GM10248 (cell line): ENCODE results near the gene TSPAN18.

Source experiments
- CTCF ChIA-PET: fragments of 300-600 bp; sonication (Branson Sonifier 250); formaldehyde crosslinking; extraction: SDS; loops from one replicate; lab custom pipeline; 2021; ENCODE audit warnings: antibody characterized with exemption; lab: Yijun Ruan, JAX
- POLR2A ChIA-PET: fragments of 350-650 bp; sonication (Branson Sonifier 250); formaldehyde crosslinking; extraction: SDS; loops from one replicate; lab custom pipeline; 2020; ENCODE audit warnings: antibody characterized with exemption; lab: Yijun Ruan, JAX
- DNase-seq: peaks from one replicate; pipeline ENCODE4 v3.0.0; 2012; ENCODE audit errors: extremely low spot score
- TF ChIP-seq, protein P1 (sequence below): IDR thresholded peaks from 2 replicates; pipeline ENCODE4 v1.5.1; 2012; ENCODE audit warnings: mild to moderate bottlenecking, low read depth; ENCODE audit errors: extremely low read depth, missing control alignments, control extremely low read depth

Gene TSPAN18

GRCh38 chr11:44875037-44875436, 148.3 kb downstream of the TSPAN18 start:
- DNase-seq = no peak
- TF ChIP-seq, protein P1, sequence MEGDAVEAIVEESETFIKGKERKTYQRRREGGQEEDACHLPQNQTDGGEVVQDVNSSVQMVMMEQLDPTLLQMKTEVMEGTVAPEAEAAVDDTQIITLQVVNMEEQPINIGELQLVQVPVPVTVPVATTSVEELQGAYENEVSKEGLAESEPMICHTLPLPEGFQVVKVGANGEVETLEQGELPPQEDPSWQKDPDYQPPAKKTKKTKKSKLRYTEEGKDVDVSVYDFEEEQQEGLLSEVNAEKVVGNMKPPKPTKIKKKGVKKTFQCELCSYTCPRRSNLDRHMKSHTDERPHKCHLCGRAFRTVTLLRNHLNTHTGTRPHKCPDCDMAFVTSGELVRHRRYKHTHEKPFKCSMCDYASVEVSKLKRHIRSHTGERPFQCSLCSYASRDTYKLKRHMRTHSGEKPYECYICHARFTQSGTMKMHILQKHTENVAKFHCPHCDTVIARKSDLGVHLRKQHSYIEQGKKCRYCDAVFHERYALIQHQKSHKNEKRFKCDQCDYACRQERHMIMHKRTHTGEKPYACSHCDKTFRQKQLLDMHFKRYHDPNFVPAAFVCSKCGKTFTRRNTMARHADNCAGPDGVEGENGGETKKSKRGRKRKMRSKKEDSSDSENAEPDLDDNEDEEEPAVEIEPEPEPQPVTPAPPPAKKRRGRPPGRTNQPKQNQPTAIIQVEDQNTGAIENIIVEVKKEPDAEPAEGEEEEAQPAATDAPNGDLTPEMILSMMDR = no peak
- ChIA-PET POLR2A (no interaction called here), CTCF (interaction anchor here (0.6 to 1.6 kb wide), 5 partner anchors 15 to 52 kb away, joined by 3 to 5 read pairs (median 3); no protein-coding TSS in a partner anchor)

GRCh38 chr11:44876194-44876723, 149.5 kb downstream of the TSPAN18 start:
- POLR2A ChIA-PET = no interaction called here
- TF ChIP-seq, protein P1 = no peak
- CTCF ChIA-PET = interaction anchor here (1.1 to 1.6 kb wide), 2 partner anchors 51 to 320 kb away, joined by 3 read pairs; no protein-coding TSS in a partner anchor
- no peak for DNase-seq

- POLR2A ChIA-PET = no interaction called here
- CTCF ChIA-PET = no interaction called here
- TF ChIP-seq, protein P1 = no peak
- DNase-seq = no peak
Measured at GRCh38 chr11:44876906-44877305, 150.1 kb downstream of the TSPAN18 start.

DNA sequence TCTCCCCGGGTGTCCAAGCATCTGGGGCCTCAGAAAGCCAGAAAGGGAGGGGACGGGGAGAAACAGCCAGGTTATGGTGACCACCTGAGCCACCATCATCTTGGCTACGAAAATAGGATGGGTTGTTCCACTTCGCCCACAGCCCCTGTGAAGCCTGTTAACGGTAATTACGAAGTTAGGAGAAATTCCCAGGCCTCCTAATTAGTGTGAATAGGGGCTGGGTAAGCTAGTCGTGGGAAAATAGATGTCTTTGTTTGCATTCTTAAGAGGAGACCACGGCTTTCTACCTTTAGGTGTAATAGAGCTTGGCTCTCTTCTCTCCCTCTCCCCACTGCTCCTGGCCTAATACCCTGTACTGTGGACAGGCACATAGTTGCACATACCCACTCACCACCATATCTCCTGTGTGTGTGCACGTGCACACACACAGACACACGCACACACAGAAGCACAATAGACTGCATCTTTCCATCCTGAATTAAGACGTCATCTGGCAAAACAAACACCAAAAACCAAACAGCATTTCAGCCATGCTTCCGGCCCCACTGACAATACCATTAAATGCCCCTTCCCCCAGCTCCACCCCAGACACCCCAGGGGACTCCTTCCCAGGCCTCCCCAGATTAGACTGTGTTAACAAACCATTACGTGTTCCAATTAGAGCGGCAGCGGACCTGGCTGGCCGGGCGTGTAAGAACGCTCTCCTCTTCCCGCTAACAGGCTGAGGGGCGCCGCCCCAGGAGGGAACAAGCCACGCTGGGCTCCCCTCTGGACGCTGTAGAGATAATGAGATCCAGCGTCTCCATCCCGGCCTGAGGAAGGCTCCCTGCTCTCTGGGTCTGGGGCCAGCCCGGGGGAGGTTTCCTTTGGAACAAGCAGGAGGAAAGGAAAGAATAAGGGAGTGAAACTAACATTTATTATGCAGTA, 151.1 kb downstream of the TSPAN18 start:
- DNase-seq = no peak
- TF ChIP-seq, protein P1 = no peak
- POLR2A ChIA-PET = no interaction called here
- CTCF ChIA-PET = no interaction called here

DNA sequence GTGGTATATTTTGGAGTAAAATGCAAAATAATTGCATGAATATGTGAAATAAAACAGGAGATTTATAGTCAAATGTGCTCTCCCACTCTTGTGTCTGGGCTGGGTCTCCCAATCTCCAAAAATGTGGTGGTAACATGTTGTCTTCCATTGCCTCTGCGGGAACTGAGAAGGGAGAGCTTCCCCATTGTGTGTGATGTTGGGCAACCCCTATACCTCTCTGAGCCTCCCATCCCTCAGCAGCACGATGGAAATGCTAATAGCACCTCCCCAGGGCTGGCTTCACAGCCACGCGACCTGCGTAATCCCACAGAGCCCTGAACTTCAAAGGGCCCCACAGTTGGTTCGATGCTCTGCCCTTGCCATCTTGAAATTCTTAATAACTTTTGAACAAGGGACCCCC, 151.9 kb downstream of the TSPAN18 start:
- ChIA-PET CTCF (no interaction called here), POLR2A (no interaction called here)
- TF ChIP-seq, protein P1 = no peak
- no peak for DNase-seq

GRCh38 chr11:44879432-44879831, 152.7 kb downstream of the TSPAN18 start:
- POLR2A ChIA-PET = no interaction called here
- CTCF ChIA-PET = interaction anchor here (0.9 kb wide), 1 partner anchor 57 kb away, joined by 3 read pairs; no protein-coding TSS in a partner anchor
- TF ChIP-seq, protein P1 = no peak

More at GRCh38 chr11:44879432-44879831, 152.7 kb downstream of the TSPAN18 start:
- no peak for DNase-seq
